HPDE6-E6E7 (cell line): ENCODE results near the gene ETS2.

ENCODE experiments used
- DNase-seq: peaks from one replicate; pipeline ENCODE4 v3.0.0; 2011; ENCODE audit warnings: missing footprints; ENCODE audit errors: extremely low spot score

Gene ETS2

DNA sequence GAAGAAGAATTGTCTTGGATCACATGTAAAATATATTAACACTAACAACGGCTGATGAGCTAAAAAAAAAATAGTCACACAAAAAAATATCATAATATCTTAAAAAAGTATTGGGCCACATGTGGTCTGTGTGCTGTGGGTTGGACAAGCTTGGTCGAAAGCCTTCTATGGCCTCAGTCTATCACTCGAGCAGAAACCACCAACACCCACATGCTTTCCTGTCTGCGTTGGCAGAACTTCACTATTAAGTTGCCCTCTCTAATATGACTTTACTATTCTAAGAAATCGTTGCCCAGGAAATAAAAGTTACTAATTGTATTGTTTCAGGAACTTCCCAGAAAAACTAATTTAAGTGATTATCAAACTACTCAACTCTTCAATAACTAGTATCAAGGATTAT, 28.2 kb upstream of the ETS2 start:
- no peak for DNase-seq

DNA sequence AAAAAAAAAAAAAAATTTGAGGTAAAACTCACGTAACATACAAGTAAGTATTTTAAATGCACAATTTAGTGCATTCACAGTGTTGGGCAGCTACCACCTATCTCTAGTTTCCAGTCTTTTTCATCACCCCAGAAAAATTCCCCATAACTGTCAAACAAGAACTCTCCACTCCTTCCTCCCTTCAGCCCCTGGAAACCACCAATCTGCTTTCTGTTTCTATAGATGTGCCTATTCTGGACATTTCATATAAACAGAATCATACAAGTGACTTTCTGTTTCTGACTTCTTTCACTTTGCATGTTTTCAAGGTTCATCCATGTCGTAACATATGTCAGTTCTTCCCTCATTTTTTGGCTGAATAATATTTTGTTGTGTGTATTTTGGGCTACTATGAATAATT, 24.9 kb upstream of the ETS2 start:
- DNase-seq, result no peak

DNA sequence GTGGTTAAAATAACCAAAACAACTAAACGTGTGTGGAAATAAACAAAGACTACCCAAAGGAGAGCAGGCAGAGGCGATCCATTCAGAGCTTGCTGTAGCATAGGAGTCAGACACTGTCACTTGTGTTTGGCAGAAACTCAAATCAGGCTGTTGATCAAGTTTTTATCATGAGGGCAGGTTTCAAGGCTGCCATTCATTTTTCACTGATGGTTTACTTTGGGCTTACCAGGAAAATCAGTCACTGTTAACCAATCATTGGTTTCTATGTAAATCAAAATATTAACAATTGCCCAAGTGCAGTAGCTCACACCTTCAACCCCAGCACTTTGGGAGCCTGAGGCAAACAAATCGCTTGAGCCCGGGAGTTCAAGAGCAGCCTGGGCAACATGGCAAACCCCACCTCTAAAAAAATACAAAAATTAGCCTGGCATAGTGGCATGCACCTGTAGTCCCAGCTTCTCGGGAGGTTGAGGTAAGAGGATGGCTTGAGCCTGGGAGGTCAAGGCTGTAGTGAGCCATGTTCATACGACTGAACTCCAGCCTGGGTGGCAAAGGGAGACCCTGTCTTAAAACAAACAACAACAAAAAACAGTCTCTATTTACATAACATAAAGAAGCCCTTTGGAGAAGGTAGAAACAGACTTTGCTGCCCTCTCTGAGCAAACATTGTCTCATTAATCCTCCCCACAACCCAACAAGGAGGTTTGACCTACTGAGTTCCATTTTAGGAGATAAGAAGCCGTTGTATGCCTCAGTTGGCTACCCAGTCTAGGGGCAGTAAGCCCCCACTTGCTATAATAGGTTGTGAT, 21.1 kb upstream of the ETS2 start:
- DNase-seq, result no peak

DNA sequence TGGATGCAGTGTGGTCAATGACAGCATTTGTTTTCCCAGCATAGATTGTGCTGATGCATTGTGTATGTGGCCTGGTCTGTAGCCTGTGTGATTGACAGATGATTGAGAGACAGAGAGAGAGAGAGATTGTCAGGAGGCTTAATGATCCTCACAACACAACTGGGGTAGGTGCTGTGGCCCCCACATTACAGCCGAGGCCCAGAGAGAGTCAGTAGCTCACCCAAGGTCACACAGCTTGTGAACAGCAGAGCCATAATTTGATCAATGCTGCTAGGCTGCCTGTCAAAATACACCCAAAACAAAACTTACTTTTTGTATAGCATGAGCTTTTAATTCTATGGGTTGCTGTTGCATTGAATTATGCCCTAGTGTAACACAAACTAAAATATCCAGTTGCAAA, 20.2 kb upstream of the ETS2 start:
- DNase-seq, result no peak

DNA sequence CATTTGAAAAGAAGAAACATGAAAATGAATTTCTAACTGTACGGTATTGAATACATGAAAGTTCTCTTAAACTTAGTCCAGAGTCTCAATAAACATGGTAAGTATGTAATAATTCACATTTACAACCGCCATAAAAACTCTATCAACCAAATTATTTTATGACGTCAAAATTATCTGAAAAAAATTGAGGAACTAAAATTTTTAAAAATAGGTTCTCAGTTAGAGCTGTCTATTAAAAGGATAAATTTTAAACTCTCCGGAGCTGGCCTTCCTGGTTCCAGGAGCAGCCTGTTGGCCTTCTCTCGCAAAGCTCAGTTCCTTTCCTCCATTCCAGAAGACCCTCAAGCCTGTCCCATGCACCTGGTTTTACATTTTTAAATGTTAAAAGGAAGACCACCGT, 18.7 kb upstream of the ETS2 start:
- no peak for DNase-seq

DNA sequence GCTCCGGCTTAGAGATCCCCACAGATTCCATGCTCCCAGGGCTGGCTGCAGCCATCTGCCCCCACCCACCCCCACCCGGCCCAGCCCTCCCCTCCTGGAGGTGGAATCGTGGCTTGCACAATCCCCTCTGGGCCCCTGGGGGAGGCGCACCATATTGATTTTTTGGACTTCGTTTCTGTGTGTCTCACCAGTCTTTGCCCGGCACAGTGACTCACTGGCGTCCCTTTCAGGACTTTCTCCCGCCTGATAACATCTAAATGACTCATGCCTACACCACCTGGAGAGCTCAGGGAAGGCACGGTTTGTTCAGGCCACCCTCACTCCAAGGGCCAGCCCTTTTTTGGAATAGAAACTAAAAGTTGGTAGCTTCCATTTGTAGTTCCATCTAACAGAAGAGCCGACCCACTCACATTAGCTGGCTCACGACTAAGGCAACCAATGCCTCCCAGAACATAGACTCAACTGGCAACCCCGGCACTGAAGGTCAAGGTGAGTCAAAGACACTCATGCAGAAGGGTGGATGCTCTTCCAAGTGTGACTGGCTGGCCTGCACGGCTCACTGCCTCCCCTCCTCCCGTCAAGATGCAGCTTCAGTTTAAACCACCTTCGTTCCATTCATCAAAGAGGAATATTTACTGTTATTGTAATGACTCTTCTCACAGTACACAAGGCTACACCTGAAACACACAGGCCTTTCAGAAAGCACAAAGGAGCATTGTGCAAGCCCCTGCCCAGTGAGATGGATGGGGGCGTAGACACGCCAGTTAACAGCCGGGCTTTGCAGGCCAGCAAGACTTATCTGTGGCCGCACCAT, 18.1 kb upstream of the ETS2 start:
- peak; percentile 98 for DNase-seq

DNA sequence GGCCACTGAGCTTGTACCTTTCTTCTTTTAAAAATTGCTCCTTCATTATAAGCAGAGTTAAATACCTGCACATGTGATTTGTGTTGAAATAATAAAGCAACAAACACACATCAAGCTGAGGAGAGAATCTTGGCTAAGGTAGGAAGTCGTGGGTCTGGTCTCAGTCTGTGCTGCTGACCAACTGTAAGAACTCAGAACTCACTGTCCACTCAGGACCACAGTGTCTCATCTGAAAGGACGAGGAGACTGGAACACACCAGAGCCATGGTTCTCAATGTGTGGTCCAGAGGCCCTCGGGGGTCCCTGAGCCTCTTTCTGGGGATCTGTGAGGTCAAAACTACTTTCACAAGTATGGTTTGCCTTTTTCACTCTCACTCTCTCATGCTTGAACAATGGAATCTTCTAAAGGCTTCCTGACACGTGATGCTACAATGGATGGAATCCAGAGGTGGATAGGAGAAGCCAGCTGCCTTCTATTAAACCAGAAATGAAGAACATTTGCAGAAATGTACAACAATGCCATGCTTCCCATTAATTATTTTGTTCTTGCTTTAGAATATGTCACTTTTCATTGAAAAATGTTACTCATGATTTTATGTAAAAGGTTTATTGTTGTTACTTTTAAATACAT, 17.3 kb upstream of the ETS2 start:
- DNase-seq, result no peak

DNA sequence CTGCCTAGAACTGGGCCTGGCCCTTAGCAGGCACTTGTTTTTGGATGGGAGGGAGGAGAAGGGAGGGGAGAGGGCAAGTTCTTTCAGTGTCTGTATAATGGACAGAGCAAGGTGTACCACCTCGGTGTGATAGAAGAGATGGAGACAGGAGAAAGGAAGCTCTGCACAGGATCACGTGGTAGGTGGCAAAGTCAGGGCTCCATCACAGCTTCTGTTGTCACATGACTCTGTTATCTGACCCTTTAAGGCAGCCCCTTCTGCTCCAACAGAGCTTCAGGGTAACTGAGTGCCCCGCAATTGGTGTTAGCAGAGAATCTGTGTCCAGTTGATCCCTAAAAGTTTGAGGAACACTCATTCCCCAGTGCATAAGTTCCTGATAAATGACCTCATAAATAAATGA, 16.5 kb upstream of the ETS2 start:
- no peak for DNase-seq

DNA sequence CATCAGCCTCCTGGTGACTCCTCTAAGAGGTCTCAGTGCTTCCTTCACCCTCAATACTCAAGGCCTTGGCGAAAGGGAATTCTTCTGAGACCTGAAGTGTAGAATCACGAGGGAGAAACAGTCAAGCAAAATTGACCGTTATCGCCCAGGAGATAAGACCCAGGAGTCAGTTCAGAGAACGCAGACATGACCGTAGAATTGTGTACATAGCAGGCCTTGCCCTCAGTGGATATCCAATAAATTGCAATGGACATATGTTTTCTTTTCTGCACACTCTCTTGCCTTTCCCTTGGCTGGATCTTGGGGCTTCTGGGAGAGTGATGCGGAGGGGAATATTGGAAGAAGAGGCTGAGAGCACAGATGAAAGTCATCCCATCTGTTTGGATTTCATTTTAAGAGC, 15.7 kb upstream of the ETS2 start:
- DNase-seq, result no peak

DNA sequence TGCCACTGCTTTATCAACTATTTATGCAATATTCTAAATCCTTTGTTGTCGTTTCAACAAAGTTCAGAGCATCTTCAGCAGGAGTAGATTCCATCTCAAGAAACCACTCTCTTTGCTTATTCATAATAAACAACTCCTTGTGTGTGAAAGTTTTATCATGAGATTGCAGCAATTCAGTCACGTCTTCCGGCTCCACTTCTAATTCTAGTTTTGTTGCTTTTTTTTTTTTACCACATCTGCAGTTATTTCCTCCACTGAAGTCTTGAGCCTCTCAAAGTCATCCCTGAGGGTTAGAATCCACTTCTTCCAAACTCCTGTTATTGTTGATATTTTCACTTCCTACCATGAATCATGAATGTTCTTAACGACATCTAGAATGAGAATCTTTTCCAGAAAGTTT, 14.8 kb upstream of the ETS2 start:
- DNase-seq, result no peak

DNA sequence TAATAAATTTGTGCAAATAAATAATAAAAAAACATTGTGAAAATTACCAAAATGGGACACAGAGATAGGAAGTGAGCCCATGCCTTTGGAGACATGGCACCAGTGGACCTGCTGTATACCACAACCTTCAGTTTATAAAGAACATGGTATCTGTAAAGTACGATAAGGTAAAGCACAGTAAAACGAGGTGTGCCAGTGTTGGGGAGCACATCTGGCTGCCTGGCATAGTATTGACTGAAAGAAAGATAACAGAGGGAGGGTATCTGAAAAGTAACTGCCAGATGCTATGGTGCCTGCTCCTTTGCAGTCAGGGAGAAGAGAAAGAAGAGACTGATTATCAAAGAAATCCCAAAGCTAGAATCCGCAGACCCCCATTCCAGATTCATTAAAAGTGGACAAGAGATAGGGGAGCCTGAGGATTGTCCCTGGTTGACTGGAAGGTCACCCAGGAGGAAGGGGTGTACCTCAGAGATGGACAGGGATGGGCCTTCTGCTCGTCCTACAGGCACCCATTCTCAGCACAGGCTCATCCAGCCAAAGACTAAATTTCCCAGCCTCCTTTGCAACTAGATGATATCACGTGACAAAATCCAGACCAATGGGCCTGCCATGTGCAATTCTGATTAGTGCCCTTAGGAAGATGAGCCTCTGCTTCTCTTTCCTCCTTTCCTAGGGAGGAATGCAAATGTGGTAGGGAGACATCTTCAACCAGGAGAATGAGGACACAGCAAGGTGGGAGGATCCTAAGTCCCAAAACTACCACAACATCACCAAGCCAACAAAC, 12.9 kb upstream of the ETS2 start:
- DNase-seq, result no peak

DNA sequence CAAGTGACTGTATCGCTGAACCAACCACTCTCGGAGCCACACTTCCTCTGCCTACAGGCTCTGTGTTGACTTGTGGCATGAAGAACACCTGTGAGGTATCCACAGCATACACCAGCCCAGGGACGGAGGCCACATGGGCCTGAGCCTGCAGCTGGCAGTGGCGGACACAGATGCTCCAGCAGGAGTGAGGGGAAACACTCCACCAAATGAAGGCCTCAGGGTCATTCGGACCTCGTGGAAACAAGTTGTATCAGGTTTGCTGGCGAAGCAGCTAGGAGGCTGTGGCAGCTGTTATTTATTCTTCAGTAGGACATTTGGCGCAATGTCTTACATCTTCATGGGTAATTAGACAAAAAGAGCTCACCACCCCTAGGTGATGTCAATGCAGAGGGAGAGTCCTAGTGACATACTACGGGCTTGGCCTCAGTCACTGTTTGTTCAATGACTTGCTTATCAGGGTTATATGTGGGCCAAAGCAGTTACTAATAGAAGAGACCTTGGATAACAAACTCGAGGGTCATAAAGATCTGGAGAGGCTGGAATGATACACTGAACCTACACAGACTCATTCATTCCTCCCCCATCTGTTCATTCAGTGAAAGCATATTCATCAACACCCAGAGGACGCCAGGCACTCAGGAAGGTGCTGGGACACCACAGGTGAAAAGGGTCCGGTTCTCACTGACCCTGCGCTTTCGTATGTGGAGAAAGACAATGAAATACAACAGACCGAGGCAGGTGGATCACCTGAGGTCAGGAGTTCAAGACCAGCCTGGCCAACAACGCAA, 11.6 kb upstream of the ETS2 start:
- DNase-seq, result no peak

DNA sequence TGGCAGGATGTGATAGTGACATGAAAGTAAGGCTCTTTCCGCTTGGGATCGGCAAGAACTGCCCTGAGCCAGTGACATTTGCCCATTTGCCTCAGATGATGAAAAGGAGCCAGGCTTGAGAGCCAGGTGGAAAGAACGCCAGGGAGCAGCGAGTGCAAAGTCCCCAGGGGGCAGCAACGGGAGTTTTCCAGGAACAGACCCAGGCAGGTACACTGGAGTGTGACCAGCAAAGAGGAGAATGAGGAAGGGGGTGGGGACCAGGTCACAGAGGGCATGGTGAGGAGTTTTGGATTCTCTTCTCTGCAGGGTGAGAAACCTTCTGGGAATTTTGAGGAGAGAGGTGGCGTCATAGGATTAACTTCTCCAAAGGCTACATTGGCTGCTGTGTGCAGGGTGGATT, 10.8 kb upstream of the ETS2 start:
- DNase-seq, result no peak

DNA sequence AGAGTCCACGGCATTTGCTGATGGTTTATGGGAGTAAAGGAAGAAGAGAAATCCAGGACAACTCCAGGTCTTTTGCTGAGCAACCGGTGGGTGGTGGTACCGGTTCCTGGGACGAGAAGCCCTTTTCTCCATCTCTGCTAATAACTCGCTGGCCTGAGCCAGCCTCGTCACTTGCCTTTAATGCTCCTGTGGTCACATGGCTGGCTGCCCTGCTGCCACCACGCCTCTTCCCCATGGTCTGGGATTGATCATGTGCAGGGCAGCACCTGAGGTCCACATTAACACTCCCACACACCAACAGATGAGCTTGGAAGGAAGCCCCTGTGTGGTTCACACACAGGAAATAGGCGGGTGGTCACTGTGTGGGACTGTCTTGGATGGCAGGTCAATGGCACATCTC, 10.3 kb upstream of the ETS2 start:
- no peak for DNase-seq

DNA sequence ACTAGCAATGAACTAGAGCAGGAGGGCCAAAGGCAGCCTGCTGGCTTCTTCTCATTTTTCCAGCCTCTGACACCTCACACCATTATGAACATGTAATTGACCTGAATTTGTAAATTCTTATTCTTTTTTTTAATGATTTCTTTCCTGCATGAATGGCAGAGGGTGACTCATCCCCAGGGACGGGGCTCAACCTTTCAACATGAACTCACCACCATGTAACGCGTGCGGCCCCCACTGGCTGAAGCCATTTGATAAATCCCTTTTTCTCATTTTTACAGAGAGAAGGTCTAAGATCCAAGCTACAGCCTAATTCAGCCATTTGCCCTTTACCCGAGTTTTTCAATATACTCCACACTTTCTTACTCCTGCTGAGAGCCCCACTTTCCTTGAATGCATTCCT, 9.3 kb upstream of the ETS2 start:
- DNase-seq, result peak; percentile 69

DNA sequence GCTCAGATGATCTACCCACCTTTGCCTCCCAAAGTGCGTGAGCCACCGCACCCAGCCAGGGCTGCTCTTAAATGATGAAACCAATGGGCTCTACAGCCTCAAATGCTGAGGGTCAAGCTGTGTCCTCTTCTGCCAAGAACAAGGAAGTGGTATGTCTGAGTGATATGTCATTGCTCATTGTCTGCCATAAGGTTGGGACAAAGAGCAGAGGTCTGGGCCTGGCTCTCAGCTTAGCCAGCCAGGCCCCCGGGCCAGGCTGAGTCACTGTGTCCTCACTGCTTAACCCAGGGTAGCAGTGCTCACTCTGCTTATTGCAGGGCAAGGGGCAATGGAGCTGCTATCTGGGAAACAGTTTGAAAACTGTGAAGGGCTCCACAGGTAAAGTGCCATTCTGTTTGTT, 8.3 kb upstream of the ETS2 start:
- DNase-seq, result peak; percentile 73

DNA sequence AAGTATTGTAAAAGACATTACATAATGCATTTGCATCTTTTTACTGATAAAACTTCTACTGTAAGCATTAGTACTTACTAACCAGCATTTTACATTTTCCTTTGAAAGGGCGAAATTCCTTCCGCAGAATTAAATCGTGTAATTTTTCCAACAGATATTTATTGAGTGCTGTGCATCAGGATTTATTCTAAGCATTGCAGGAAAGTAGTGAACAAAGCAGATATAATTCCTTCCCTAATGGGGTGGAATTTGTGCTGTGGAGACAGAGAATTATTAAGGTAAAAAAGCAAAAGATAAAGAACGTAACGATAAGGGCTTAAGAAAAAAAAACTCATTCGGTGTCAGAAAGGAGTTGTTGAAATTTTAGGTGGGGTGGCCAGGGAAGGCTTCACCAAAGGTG, 7.6 kb upstream of the ETS2 start:
- DNase-seq, result no peak

DNA sequence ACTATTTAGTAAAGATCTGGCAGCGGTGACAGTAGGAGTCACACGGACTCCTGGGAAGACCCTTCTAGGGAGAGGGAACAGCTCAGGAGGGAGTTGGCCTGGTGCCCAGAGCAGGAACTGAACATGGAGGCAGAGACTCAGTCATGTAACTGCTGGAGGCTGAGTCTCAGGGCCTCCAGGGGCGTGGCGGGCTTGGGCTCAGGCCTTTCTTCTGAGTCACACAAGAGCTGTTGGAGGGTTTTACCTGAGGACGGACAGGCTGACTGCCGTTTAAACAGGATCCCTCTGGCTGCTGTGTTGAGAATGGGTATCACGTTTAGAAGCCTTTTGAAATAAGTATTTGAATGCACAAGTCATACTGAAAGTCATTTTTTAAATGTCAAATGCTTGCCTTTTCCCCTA, 7.2 kb upstream of the ETS2 start:
- peak; percentile 84 for DNase-seq

DNA sequence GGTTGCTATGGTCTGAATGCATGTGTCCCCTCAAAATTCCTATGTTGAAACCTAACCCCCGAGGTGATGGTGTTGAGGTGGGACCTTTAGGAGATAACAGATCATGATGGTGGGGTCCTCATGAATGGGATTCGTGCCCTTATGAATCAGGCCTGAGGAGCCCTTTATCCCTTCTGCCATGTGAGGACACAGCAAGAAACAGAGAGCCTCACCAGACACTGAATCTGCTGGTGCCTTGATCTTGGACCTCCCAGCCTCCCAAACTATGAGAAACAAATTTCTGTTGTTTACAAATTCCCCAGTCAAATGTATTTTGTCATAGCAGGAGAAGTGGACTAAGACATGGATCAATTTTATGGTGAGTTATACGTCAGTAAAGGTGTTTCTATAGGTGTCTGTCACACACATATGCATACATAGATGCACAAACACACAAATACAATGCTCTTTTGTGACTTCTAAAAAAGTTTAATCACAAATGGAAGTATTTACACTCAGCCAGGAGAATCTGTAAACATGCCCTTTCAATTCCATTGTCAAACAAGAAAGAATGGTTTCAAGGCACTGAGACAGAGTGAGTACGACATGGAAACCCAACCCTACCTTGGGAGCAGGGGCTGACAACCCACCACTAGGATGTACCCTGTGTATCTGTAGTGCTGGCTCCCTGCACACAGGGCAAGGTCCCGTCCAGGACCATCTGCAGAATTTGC, 5.5 kb upstream of the ETS2 start:
- DNase-seq, result no peak

DNA sequence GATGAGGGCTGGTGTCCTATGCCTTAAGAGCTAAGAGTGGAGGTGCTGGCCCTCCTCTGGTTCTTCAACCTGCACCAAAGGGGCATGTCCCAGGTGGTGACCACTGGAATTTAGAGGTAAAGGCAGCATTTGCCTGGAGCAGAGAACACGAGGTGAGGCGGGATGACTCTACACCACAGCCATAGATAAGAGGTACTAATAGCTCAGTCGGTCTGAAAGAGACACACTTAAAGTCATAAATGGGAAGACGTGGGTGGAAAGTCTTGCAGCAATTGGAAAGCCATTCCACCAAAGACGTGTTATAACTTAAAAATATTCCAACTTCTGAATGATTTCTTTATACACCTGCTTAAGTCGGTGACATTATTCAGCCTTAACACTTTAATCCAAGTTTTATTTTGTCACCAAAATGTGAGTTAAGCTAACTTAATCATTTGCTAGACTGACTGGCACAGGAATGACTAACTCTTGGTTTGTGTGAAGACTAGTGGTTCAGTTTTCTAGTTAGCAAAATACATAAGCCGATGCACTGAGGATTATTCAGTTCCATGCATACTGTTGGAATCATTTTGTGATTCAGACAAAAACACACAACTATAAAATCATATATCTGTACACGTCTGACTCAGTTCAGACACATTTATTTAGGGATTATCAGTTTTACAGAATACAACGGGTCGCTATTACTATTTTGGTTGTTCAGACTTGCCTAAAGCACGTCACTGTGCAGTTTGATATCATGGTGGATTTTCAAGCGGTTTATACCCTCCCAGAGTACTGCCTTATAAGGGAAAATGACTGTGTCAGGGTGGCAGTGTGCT, 4.6 kb upstream of the ETS2 start:
- DNase-seq, result peak; percentile 44
